HFFc6 (cell line): ENCODE data around the gene PPP2R5B. TPM values are rescaled to one million over a fixed set of nuclear protein-coding genes. Genes with fewer than 3 reads are reported as not detected.

ENCODE experiments used
- DNase-seq: peaks from one replicate; pipeline ENCODE4 v3.0.0-alpha.2; 2018
- H3K27ac Mint-ChIP-seq: 2 replicates; pipeline ENCODE4 v1.8.0; 2020; ENCODE audit warnings: mild to moderate bottlenecking, mixed read lengths
- H3K27me3 Mint-ChIP-seq: 2 replicates; pipeline ENCODE4 v1.8.0; 2021; ENCODE audit warnings: mild to moderate bottlenecking, moderate library complexity, mixed read lengths; ENCODE audit not compliant: insufficient read depth
- H3K36me3 Mint-ChIP-seq: 2 replicates; pipeline ENCODE4 v1.8.0; 2021; ENCODE audit warnings: low read depth, mixed read lengths
- H3K4me1 Mint-ChIP-seq: 2 replicates; pipeline ENCODE4 v1.8.0; 2020; ENCODE audit warnings: low read depth, mixed read lengths
- H3K4me3 Mint-ChIP-seq: 2 replicates; pipeline ENCODE4 v1.8.0; 2020; ENCODE audit warnings: mild to moderate bottlenecking, moderate library complexity, mixed read lengths
- H3K9me3 Mint-ChIP-seq: 2 replicates; pipeline ENCODE4 v1.8.0; 2020; ENCODE audit warnings: mild to moderate bottlenecking, mixed read lengths
- total RNA-seq, 6 experiments: library from RNA; stranded (reverse); fragmentation: NEBNext Ultra II Directional; extraction: Animal tissue kit (Norgen Biotek cat#: 25700); gene quantifications; 2 replicates in 1 of 6; 3 replicates in 5 of 6; pipeline ENCODE4 v1.2.3, GENCODE V29; 2021
- TF ChIP-seq, protein P1 (sequence below): fragments of 200-600 bp; sonication (generic); IDR thresholded peaks from 2 replicates; pipeline ENCODE4 v1.5.0; 2021; ENCODE audit warnings: antibody characterized with exemption, mild to moderate bottlenecking

The PPP2R5B gene
- total RNA-seq, 6 experiments from 2014 or later = 16.2 to 28.1 (median 19.6) TPM

DNA sequence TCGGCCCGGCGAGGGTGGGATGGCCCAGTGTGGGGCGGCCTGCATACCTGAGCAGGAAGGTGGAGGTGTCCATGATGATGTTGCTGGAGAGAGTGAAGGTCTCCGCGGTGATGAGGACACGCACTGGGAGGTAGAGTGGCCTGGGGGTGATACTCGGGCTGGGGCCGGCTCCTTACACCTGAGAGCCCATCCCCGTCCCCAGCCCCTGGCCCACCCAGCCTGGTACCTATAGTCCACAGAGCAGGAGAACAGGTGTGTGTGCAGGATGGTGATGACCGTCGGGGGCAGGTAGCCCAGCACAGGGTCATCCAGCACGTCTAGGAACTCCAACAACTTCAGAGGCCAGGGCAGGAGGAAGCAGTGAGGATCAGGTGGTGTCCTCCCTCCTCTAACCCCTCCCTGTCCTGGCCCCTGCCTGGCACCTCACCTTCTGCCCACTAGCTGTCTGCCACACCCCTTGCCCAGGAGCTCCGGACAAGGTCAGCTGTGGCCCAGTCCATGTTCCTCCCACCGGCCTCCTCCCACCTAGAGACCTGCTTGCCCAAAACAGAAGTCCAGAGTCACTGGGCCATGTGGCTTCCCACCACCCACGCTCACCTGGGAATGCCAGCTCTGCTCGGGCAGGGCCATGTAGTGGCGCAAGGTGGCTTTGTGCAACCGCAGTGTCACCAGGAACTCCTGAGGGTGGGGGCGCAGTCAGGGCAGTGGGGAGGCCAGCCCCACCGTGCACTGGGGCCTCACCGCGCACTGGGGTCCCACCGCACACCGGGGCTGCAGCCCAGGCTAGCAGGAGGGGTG is 18.8 kb upstream of the PPP2R5B start:
- no peak overlapping the region for H3K27ac Mint-ChIP-seq
- TF ChIP-seq, protein P1, sequence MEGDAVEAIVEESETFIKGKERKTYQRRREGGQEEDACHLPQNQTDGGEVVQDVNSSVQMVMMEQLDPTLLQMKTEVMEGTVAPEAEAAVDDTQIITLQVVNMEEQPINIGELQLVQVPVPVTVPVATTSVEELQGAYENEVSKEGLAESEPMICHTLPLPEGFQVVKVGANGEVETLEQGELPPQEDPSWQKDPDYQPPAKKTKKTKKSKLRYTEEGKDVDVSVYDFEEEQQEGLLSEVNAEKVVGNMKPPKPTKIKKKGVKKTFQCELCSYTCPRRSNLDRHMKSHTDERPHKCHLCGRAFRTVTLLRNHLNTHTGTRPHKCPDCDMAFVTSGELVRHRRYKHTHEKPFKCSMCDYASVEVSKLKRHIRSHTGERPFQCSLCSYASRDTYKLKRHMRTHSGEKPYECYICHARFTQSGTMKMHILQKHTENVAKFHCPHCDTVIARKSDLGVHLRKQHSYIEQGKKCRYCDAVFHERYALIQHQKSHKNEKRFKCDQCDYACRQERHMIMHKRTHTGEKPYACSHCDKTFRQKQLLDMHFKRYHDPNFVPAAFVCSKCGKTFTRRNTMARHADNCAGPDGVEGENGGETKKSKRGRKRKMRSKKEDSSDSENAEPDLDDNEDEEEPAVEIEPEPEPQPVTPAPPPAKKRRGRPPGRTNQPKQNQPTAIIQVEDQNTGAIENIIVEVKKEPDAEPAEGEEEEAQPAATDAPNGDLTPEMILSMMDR = no peak
- DNase-seq = no peak

DNA sequence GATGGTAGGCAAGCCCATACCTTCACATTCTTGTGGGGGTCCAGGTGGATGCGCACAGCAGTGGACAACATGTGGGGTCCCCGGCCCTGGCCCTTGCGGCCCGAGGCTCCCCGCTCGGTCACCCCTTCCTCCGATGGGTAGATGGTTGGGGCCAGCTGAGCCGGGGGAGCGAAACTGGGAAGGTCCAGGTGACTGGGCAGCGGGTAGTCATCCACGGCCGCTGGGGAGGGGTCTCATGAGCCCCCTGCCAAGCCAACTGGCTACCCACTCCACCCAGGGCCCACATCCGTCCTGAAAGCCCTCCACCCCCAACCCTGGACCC is 18.2 kb upstream of the PPP2R5B start:
- Mint-ChIP-seq H3K4me1 (no peaks in the 10 kb centered on the region), H3K27me3 (peaks cover 2% of the 10 kb centered on the region; the same call in 1 of the 2 replicates), H3K36me3 (peaks cover 6% of the 10 kb centered on the region), H3K4me3 (no peak overlapping the region), H3K9me3 (no peaks in the 10 kb centered on the region), H3K27ac (no peak overlapping the region)
- no peak for DNase-seq
- TF ChIP-seq, protein P1 = no peak

More for the DNA sequence above, 18.8 kb upstream of the PPP2R5B start:
- peaks cover 2% of the 10 kb centered on the region; the same call in 1 of the 2 replicates for H3K27me3 Mint-ChIP-seq
- peaks cover 7% of the 10 kb centered on the region for H3K36me3 Mint-ChIP-seq
- no peaks in the 10 kb centered on the region for H3K9me3 Mint-ChIP-seq
- H3K4me1 Mint-ChIP-seq = no peaks in the 10 kb centered on the region
- H3K4me3 Mint-ChIP-seq = no peak overlapping the region

DNA sequence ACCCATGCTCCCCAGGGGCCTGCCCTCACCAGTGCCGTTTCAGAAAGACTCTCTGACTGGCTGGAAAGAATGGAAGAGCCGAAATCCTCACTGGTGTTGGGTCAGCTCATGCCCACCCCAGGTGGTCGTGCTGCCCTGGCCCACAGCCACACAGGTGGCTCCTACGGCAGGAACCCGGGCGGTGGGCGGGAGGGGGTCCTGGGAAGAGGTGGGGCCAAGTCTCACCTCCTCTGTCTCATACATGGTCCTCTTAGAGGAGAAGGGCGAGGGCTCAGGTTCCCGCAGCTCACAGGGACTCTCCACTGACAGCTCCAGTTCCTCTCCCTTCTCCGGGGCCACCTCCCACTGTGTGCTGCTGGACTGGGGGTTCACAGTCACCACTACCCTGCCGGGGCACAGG is 15.7 kb upstream of the PPP2R5B start:
- H3K9me3 Mint-ChIP-seq = no peaks in the 10 kb centered on the region
- TF ChIP-seq, protein P1 = no peak
- no peak for DNase-seq
- H3K27ac Mint-ChIP-seq = no peak overlapping the region
- H3K36me3 Mint-ChIP-seq = no peaks in the 10 kb centered on the region; the same call in 1 of the 2 replicates
- H3K27me3 Mint-ChIP-seq = no peaks in the 10 kb centered on the region
- H3K4me3 Mint-ChIP-seq = no peak overlapping the region
- no peaks in the 10 kb centered on the region for H3K4me1 Mint-ChIP-seq

DNA sequence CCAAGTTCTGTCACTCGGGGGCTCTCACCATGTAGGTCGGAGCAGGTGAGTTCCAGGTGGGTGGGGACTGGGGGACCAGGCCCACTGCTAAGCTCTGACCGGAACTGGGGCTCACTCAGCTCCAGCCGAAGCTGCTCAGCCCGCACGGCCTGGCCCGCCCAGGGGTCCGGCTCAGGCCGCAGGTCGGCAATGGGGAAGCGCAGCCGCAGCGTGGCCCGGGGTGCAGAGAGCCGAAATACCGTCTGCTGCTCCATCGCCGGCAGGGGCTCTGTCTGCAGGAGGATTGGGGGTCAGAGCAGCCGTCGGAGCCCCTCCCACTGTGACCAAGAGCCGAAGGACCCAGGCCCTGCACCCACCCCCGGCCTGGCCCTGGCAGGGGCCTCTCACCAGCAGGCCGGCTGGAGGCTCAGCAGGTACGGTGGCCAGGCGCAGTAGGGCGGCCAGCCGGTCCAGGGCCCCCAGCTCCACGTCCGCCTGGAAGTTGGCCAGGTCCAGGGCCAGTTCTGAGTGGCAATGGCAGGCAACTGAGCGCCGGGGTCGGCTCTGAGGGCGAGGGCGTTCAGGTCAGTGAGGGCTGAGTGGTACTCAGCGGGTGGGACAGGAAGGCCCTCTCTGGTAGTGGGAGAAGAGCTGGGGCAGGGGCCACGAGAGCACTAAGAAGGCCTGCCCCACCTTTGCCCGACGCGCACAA is 14.7 kb upstream of the PPP2R5B start:
- Mint-ChIP-seq H3K27ac (no peak overlapping the region), H3K4me1 (no peaks in the 10 kb centered on the region), H3K27me3 (no peaks in the 10 kb centered on the region), H3K9me3 (no peaks in the 10 kb centered on the region), H3K36me3 (no peaks in the 10 kb centered on the region; the same call in 1 of the 2 replicates), H3K4me3 (no peak overlapping the region)
- TF ChIP-seq, protein P1 = no peak
- no peak for DNase-seq

DNA sequence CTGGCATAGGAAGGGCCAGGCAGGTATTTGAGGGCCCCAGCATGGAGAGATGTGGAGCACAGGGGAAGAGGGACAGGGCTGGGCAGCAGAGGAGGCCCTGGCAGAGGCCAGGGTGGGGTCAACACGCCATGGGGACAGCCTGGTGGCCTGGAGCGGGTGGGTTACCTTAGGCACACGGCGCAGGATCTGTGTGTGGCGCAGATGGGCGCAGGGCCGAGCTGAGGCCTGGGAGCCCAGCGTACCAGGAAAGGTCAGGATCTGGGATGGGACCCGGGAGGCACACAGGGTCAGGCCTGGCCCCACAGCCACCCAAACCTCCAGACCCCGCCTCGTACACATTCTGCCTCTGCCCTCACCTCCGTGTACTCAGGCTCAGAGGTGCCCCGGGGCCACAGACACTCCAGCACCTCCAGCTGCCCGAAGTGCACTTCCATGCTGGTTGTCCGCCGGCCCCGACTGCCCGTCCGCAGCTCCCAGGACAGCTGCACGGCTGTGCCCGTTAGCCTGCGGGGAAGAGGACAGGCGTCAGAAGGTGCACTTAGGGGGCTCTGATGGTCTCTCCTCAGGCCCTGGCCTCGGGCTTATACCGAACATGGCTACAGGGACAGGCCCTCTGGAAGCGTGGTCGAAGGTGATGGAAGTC is 13.9 kb upstream of the PPP2R5B start:
- Mint-ChIP-seq H3K4me3 (no peak overlapping the region), H3K4me1 (peaks cover under 1% of the 10 kb centered on the region), H3K27ac (no peak overlapping the region), H3K36me3 (no peaks in the 10 kb centered on the region; the same call in 1 of the 2 replicates), H3K27me3 (no peaks in the 10 kb centered on the region), H3K9me3 (no peaks in the 10 kb centered on the region)
- TF ChIP-seq, protein P1 = no peak
- DNase-seq = no peak
